ENCODE results near the gene PKP2.

DNA sequence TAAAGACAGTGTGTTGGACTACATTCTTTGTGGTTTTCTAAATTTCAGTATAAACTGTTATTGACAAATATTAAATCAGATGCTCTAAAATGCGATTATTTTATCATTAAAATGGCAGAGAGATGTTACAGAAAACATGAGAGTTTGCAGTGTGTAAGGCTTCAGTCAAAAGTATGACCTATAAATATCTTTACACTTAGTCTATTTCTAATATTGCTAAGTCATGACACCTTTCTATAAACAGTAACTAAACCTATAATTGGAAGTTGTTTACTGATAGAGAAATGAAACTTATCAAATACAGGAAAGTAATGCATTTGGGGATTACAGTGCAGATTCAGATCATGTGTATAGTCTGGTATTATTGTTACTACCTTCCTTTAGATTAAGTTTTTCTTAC is 72.0 kb downstream of the PKP2 start:
- TF ChIP-seq, protein P1, sequence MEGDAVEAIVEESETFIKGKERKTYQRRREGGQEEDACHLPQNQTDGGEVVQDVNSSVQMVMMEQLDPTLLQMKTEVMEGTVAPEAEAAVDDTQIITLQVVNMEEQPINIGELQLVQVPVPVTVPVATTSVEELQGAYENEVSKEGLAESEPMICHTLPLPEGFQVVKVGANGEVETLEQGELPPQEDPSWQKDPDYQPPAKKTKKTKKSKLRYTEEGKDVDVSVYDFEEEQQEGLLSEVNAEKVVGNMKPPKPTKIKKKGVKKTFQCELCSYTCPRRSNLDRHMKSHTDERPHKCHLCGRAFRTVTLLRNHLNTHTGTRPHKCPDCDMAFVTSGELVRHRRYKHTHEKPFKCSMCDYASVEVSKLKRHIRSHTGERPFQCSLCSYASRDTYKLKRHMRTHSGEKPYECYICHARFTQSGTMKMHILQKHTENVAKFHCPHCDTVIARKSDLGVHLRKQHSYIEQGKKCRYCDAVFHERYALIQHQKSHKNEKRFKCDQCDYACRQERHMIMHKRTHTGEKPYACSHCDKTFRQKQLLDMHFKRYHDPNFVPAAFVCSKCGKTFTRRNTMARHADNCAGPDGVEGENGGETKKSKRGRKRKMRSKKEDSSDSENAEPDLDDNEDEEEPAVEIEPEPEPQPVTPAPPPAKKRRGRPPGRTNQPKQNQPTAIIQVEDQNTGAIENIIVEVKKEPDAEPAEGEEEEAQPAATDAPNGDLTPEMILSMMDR (IDR thresholded peaks at IDR 0.05) = no peak
- no peak for TF ChIP-seq POLR2A (IDR thresholded peaks at IDR 0.05)
